HG03457 (cell line): ENCODE data around the gene ZNF267.
"Not testable (repeated sequence)": the region's sequence is repeated elsewhere in the genome, so short reads cannot be mapped to it uniquely, and the experiment has no call there.

ENCODE experiments used
- ATAC-seq: cut with Tn5 transposase; IDR thresholded peaks from one replicate; pipeline ENCODE4 v1.9.1; 2021; ENCODE audit warnings: moderate number of reproducible peaks; ENCODE audit not compliant: unreplicated experiment

The ZNF267 gene

GRCh38 chr16:31877876-31878642 lies 4.5 kb downstream of the ZNF267 start:
- no peak for ATAC-seq

- ATAC-seq = no peak
Measured at GRCh38 chr16:31879937-31880321, 6.3 kb downstream of the ZNF267 start.

- ATAC-seq = peak; percentile 33
Measured at GRCh38 chr16:31880322-31880979, 6.8 kb downstream of the ZNF267 start.

GRCh38 chr16:31886227-31886626 lies 12.6 kb downstream of the ZNF267 start:
- no peak for ATAC-seq

GRCh38 chr16:31888735-31889134 lies 15.1 kb downstream of the ZNF267 start:
- ATAC-seq = no peak

- not testable (repeated sequence) for ATAC-seq
Measured at GRCh38 chr16:31892111-31892510, 18.5 kb downstream of the ZNF267 start.

GRCh38 chr16:31893824-31894223 lies 20.2 kb downstream of the ZNF267 start:
- no peak for ATAC-seq

GRCh38 chr16:31897283-31897682 lies 23.7 kb downstream of the ZNF267 start:
- no peak for ATAC-seq

- no peak for ATAC-seq
Measured at GRCh38 chr16:31899505-31899904, 25.9 kb downstream of the ZNF267 start.

GRCh38 chr16:31904571-31904970 lies 31.0 kb downstream of the ZNF267 start:
- not testable (repeated sequence) for ATAC-seq

GRCh38 chr16:31913668-31914067 lies 40.1 kb downstream of the ZNF267 start:
- no peak for ATAC-seq

GRCh38 chr16:31916056-31916488 lies 42.5 kb downstream of the ZNF267 start:
- ATAC-seq = no peak

GRCh38 chr16:31920373-31920772 lies 46.8 kb downstream of the ZNF267 start:
- ATAC-seq = no peak

- not testable (repeated sequence) for ATAC-seq
Measured at GRCh38 chr16:31951806-31952205, 78.2 kb downstream of the ZNF267 start.

GRCh38 chr16:31952206-31952605 lies 78.6 kb downstream of the ZNF267 start:
- ATAC-seq = not testable (repeated sequence)

- not testable (repeated sequence) for ATAC-seq
Measured at GRCh38 chr16:31956221-31956620, 82.6 kb downstream of the ZNF267 start.

GRCh38 chr16:31960186-31960910 lies 86.7 kb downstream of the ZNF267 start:
- not testable (repeated sequence) for ATAC-seq
